H9 (cell line): ENCODE results near the gene DISP1. TPM values are rescaled to one million over a fixed set of nuclear protein-coding genes. Genes with fewer than 3 reads are reported as not detected.

Source experiments
- DNase-seq: peaks from one replicate; pipeline ENCODE4 v3.0.0-alpha.2; 2017
- H2AFZ ChIP-seq: one replicate; pipeline ENCODE4 v1.6.1; 2013; ENCODE audit warnings: mild to moderate bottlenecking, low read length, control low read depth, moderate library complexity
- H2AK5ac ChIP-seq: 2 replicates; pipeline ENCODE4 v1.6.1; 2013; ENCODE audit warnings: low read length, control low read depth, mixed read lengths; ENCODE audit not compliant: insufficient read length
- H2BK120ac ChIP-seq: one replicate; pipeline ENCODE4 v1.6.1; 2013; ENCODE audit warnings: low read depth, mild to moderate bottlenecking, low read length, control low read depth, inconsistent platforms; ENCODE audit not compliant: poor library complexity, severe bottlenecking
- H2BK12ac ChIP-seq: 2 replicates; pipeline ENCODE4 v1.6.1; 2013; ENCODE audit warnings: low read length, control low read depth, mixed read lengths, low read depth; ENCODE audit not compliant: insufficient read length
- H2BK15ac ChIP-seq: 2 replicates; pipeline ENCODE4 v1.6.1; 2013; ENCODE audit warnings: low read depth, low read length, control low read depth
- H2BK20ac ChIP-seq: one replicate; pipeline ENCODE4 v1.6.1; 2013; ENCODE audit warnings: low read depth, mild to moderate bottlenecking, low read length, control low read depth, inconsistent platforms; ENCODE audit not compliant: poor library complexity, severe bottlenecking
- H2BK5ac ChIP-seq: 2 replicates; pipeline ENCODE4 v1.6.1; 2013; ENCODE audit warnings: low read length, control low read depth, mixed read lengths; ENCODE audit not compliant: insufficient read length
- H3K14ac ChIP-seq: 2 replicates; pipeline ENCODE4 v1.6.1; 2013; ENCODE audit warnings: low read length, control low read depth; ENCODE audit not compliant: insufficient read depth
- H3K18ac ChIP-seq: 2 replicates; pipeline ENCODE4 v1.6.1; 2013; ENCODE audit warnings: low read depth, mild to moderate bottlenecking, mixed read lengths, low read length, control low read depth; ENCODE audit not compliant: insufficient read length
- H3K23ac ChIP-seq: 2 replicates; pipeline ENCODE4 v1.6.1; 2013; ENCODE audit warnings: low read length, control low read depth, mixed read lengths, low read depth; ENCODE audit not compliant: insufficient read length
- H3K23me2 ChIP-seq: 2 replicates; pipeline ENCODE4 v1.6.1; 2013; ENCODE audit warnings: low read depth, mild to moderate bottlenecking, mixed read lengths, low read length, control low read depth; ENCODE audit not compliant: insufficient read length, poor library complexity, severe bottlenecking
- H3K27ac ChIP-seq: 2 replicates; pipeline ENCODE4 v1.5.1; 2013; ENCODE audit warnings: low read length, control low read depth, mixed read lengths, low read depth; ENCODE audit not compliant: insufficient read length
- H3K27me3 ChIP-seq: 2 replicates; pipeline ENCODE4 v1.6.1; 2013; ENCODE audit warnings: low read length, control low read depth, inconsistent platforms; ENCODE audit not compliant: insufficient read depth
- H3K4ac ChIP-seq: 2 replicates; pipeline ENCODE4 v1.6.1; 2013; ENCODE audit warnings: low read depth, mild to moderate bottlenecking, control low read depth, inconsistent platforms, low read length, moderate library complexity
- H3K4me1 ChIP-seq: 2 replicates; pipeline ENCODE4 v1.6.1; 2013; ENCODE audit warnings: low read length, control low read depth, inconsistent platforms; ENCODE audit not compliant: insufficient read depth
- H3K4me2 ChIP-seq: 2 replicates; pipeline ENCODE4 v1.6.1; 2013; ENCODE audit warnings: low read length, control low read depth, mixed read lengths; ENCODE audit not compliant: insufficient read length, insufficient read depth
- H3K56ac ChIP-seq: 2 replicates; pipeline ENCODE4 v1.6.1; 2013; ENCODE audit warnings: low read depth, mild to moderate bottlenecking, mixed read lengths, low read length, control low read depth; ENCODE audit not compliant: insufficient read length
- H3K79me1 ChIP-seq: 2 replicates; pipeline ENCODE4 v1.6.1; 2013; ENCODE audit warnings: low read depth, mild to moderate bottlenecking, moderate library complexity, low read length, control low read depth, inconsistent platforms; ENCODE audit not compliant: insufficient read depth, poor library complexity, severe bottlenecking
- H3K79me2 ChIP-seq: 2 replicates; pipeline ENCODE4 v1.6.1; 2013; ENCODE audit warnings: low read length, control low read depth, inconsistent platforms; ENCODE audit not compliant: insufficient read depth
- H3K9ac ChIP-seq: 2 replicates; pipeline ENCODE4 v1.6.1; 2013; ENCODE audit warnings: low read length, control low read depth, mixed read lengths; ENCODE audit not compliant: insufficient read length; ENCODE audit errors: extremely low read depth
- H3K9me3 ChIP-seq: one replicate; pipeline ENCODE4 v1.6.1; 2013; ENCODE audit warnings: low read depth, low read length, inconsistent platforms; ENCODE audit not compliant: control insufficient read depth
- H3T11ph ChIP-seq: one replicate; pipeline ENCODE4 v1.6.1; 2013; ENCODE audit warnings: mild to moderate bottlenecking, low read length, control low read depth, inconsistent platforms
- H4K20me1 ChIP-seq: one replicate; pipeline ENCODE4 v1.6.1; 2013; ENCODE audit not compliant: control insufficient read depth, insufficient read length, insufficient read depth
- H4K5ac ChIP-seq: 2 replicates; pipeline ENCODE4 v1.6.1; 2013; ENCODE audit warnings: low read depth, mild to moderate bottlenecking, mixed read lengths, low read length, control low read depth; ENCODE audit not compliant: insufficient read length
- H4K8ac ChIP-seq: replicated peaks from 2 replicates; pipeline ENCODE4 v1.6.1; 2013; ENCODE audit warnings: low read length, control low read depth, mixed read lengths, low read depth; ENCODE audit not compliant: insufficient read length
- H4K91ac ChIP-seq: 2 replicates; pipeline ENCODE4 v1.6.1; 2013; ENCODE audit warnings: low read depth, mild to moderate bottlenecking, moderate library complexity, mixed read lengths, low read length, control low read depth; ENCODE audit not compliant: insufficient read length
- H3K27ac Mint-ChIP-seq, 3 experiments: 2 replicates in 2 of 3; 3 replicates in 1 of 3; pipeline ENCODE4 v1.8.0; 2020 to 2021; ENCODE audit warnings: mixed read lengths in 3 of 3, mild to moderate bottlenecking in 1 of 3, moderate library complexity in 1 of 3
- H3K27me3 Mint-ChIP-seq: 2 replicates; pipeline ENCODE4 v1.8.0; 2021; ENCODE audit warnings: low read depth, mild to moderate bottlenecking, moderate library complexity, mixed read lengths
- H3K36me3 Mint-ChIP-seq, 3 experiments: 2 replicates in 2 of 3; 3 replicates in 1 of 3; pipeline ENCODE4 v1.8.0; 2020 to 2021; ENCODE audit warnings: low read depth in 3 of 3, mixed read lengths in 3 of 3; ENCODE audit not compliant: insufficient read depth in 1 of 3
- H3K4me1 Mint-ChIP-seq, 2 experiments: 2 replicates each; pipeline ENCODE4 v1.8.0; 2020; ENCODE audit warnings: mixed read lengths in 2 of 2
- H3K4me3 Mint-ChIP-seq, 2 experiments: 2 replicates in 1 of 2; 3 replicates in 1 of 2; pipeline ENCODE4 v1.8.0; 2020 to 2021; ENCODE audit warnings: mild to moderate bottlenecking in 2 of 2, mixed read lengths in 2 of 2, moderate library complexity in 1 of 2
- H3K9me3 Mint-ChIP-seq, 2 experiments: 2 replicates in 1 of 2; 3 replicates in 1 of 2; pipeline ENCODE4 v1.8.0; 2020; ENCODE audit warnings: mild to moderate bottlenecking in 2 of 2, mixed read lengths in 2 of 2, moderate library complexity in 1 of 2
- WGBS: extraction: QIAGEN DNeasy Blood & Tissue Kit; methylation state at CpG from one replicate; pipeline ENCODE4 v1.1.7; 2013; ENCODE audit warnings: missing lambda C conversion rate, low lambda C conversion rate, mixed read lengths; ENCODE audit not compliant: insufficient read length; ENCODE audit errors: extremely low coverage; 5-methylcytosine and 5-hydroxymethylcytosine counted together
- total RNA-seq: library from RNA; stranded (reverse); gene quantifications from 2 replicates; pipeline ENCODE4 v1.2.1, GENCODE V29; 2021
- TF ChIP-seq, protein P1 (sequence below): fragments of 200-600 bp; sonication (generic); conservative IDR thresholded peaks from 3 replicates; pipeline ENCODE4 v1.8.0; 2021; ENCODE audit warnings: antibody characterized with exemption, mild to moderate bottlenecking

Gene DISP1
- total RNA-seq, 1 experiment from 2014 or later, result 2.6 TPM

DNA sequence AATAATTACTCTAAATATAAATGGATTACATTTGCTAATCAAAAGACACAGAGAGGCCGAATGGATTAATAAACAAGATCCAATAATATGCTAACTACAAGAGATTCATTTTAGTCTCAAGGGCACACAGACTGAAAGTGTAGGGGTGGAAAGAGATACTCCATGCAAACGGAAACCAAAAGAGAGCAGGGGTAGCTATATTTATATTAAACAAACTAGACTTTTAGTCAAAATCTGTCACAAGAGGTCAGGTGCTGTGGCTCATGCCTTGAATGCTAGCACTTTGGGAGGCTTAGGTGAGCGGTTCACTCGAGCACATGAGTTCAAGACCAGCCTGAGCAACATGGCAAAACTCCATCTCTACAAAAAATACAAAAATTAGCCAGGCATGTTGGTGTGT is 33.6 kb upstream of the DISP1 start:
- Mint-ChIP-seq H3K27me3 (peaks cover 16% of the 10 kb centered on the region), H3K4me3 (no peak overlapping the region), H3K4me1 (no peaks in the 10 kb centered on the region), H3K9me3 (no peaks in the 10 kb centered on the region), H3K36me3 (no peaks in the 10 kb centered on the region), H3K27ac (no peak overlapping the region)
- no CpG with 5 or more reads among the region's 4 CpGs for WGBS
- Histone ChIP-seq H3K56ac (no peak overlapping the region), H2AK5ac (no peak overlapping the region), H3K27ac (no peak overlapping the region), H4K8ac (no peak overlapping the region), H2BK120ac (no peak overlapping the region), H2BK20ac (no peak overlapping the region), H3K79me1 (no peaks in the 10 kb centered on the region), H3T11ph (no peak overlapping the region), H4K5ac (no peak overlapping the region), H2BK12ac (no peak overlapping the region), H3K27me3 (no peaks in the 10 kb centered on the region), H3K14ac (no peak overlapping the region), H3K4ac (no peak overlapping the region), H3K23me2 (no peaks in the 10 kb centered on the region), H3K9me3 (no peaks in the 10 kb centered on the region), H4K20me1 (no peaks in the 10 kb centered on the region), H2BK5ac (no peak overlapping the region), H2AFZ (no peak overlapping the region), H3K23ac (no peak overlapping the region), H3K9ac (no peak overlapping the region), H3K4me1 (no peaks in the 10 kb centered on the region), H3K4me2 (no peak overlapping the region), H3K79me2 (no peaks in the 10 kb centered on the region), H4K91ac (no peak overlapping the region), H3K18ac (no peak overlapping the region), H2BK15ac (no peak overlapping the region)
- TF ChIP-seq, protein P1, sequence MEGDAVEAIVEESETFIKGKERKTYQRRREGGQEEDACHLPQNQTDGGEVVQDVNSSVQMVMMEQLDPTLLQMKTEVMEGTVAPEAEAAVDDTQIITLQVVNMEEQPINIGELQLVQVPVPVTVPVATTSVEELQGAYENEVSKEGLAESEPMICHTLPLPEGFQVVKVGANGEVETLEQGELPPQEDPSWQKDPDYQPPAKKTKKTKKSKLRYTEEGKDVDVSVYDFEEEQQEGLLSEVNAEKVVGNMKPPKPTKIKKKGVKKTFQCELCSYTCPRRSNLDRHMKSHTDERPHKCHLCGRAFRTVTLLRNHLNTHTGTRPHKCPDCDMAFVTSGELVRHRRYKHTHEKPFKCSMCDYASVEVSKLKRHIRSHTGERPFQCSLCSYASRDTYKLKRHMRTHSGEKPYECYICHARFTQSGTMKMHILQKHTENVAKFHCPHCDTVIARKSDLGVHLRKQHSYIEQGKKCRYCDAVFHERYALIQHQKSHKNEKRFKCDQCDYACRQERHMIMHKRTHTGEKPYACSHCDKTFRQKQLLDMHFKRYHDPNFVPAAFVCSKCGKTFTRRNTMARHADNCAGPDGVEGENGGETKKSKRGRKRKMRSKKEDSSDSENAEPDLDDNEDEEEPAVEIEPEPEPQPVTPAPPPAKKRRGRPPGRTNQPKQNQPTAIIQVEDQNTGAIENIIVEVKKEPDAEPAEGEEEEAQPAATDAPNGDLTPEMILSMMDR, result no peak
- no peak for DNase-seq
